ENCODE data around the gene ZNF442. TPM values are rescaled to one million over a fixed set of nuclear protein-coding genes. Genes with fewer than 3 reads are reported as not detected.
"Not testable (repeated sequence)": the region's sequence is repeated elsewhere in the genome, so short reads cannot be mapped to it uniquely, and the experiment has no call there.

The ZNF442 gene
- total RNA-seq, 1 experiment from 2014 or later, result 2.1 TPM

GRCh38 chr19:12379732-12380443 is 14.4 kb upstream of the ZNF442 start:
- Histone ChIP-seq H3K27me3 (ENCODE audit: low read length) (no peaks in the 10 kb centered on the region), H4K20me1 (ENCODE audit: insufficient read depth, low read depth, low read length) (no peaks in the 10 kb centered on the region), H3K4me3 (ENCODE audit: low read length) (no peak overlapping the region), H3K4me1 (ENCODE audit: low read length) (no peaks in the 10 kb centered on the region), H3K9me3 (ENCODE audit: low read length) (peaks cover 37% of the 10 kb centered on the region), H3K36me3 (ENCODE audit: insufficient read depth, low read length) (peaks cover 40% of the 10 kb centered on the region), H3K27ac (ENCODE audit: low read length) (no peak overlapping the region), H3K79me2 (ENCODE audit: low read length) (no peaks in the 10 kb centered on the region), H3K9ac (ENCODE audit: low read length) (no peak overlapping the region), H3K4me2 (ENCODE audit: low read depth, low read length, poor library complexity, severe bottlenecking) (no peak overlapping the region), H3K9me2 (replicated peaks; ENCODE audit: insufficient read depth, low read length) (no peaks in the 10 kb centered on the region), H2AFZ (ENCODE audit: low read length) (no peak overlapping the region)
- DNase-seq, result no peak

GRCh38 chr19:12374026-12374425 is 8.5 kb upstream of the ZNF442 start:
- H3K9me3 ChIP-seq (ENCODE audit: low read length), result peaks cover 16% of the 10 kb centered on the region
- no peak overlapping the region for H2AFZ ChIP-seq (ENCODE audit: low read length)
- H3K4me2 ChIP-seq (ENCODE audit: low read depth, low read length, poor library complexity, severe bottlenecking), result no peak overlapping the region
- no peaks in the 10 kb centered on the region for H3K27me3 ChIP-seq (ENCODE audit: low read length)
- H3K4me3 ChIP-seq (ENCODE audit: low read length), result no peak overlapping the region
- DNase-seq, result no peak
- H3K79me2 ChIP-seq (ENCODE audit: low read length), result no peaks in the 10 kb centered on the region
- H3K4me1 ChIP-seq (ENCODE audit: low read length), result no peaks in the 10 kb centered on the region
- H3K9me2 ChIP-seq (replicated peaks; ENCODE audit: insufficient read depth, low read length), result no peaks in the 10 kb centered on the region
- H3K9ac ChIP-seq (ENCODE audit: low read length), result no peak overlapping the region
- no peak overlapping the region for H3K27ac ChIP-seq (ENCODE audit: low read length)
- no peaks in the 10 kb centered on the region for H4K20me1 ChIP-seq (ENCODE audit: insufficient read depth, low read depth, low read length)
- peaks cover 10% of the 10 kb centered on the region for H3K36me3 ChIP-seq (ENCODE audit: insufficient read depth, low read length)

- peak overlapping the region; percentile 77 for H3K4me2 ChIP-seq (ENCODE audit: low read depth, low read length, poor library complexity, severe bottlenecking)
- no peaks in the 10 kb centered on the region for H3K36me3 ChIP-seq (ENCODE audit: insufficient read depth, low read length)
- no peaks in the 10 kb centered on the region for H3K27me3 ChIP-seq (ENCODE audit: low read length)
- H4K20me1 ChIP-seq (ENCODE audit: insufficient read depth, low read depth, low read length), result no peaks in the 10 kb centered on the region
- DNase-seq, result no peak
- H3K79me2 ChIP-seq (ENCODE audit: low read length), result 0 out of 2 replicates have a peak, but pooled peaks cover 3% of the 10 kb centered on the region
- H3K9ac ChIP-seq (ENCODE audit: low read length), result peak overlapping the region; percentile 76
- no peak overlapping the region for H3K27ac ChIP-seq (ENCODE audit: low read length)
- H3K4me1 ChIP-seq (ENCODE audit: low read length), result peaks cover 14% of the 10 kb centered on the region
- H3K9me2 ChIP-seq (replicated peaks; ENCODE audit: insufficient read depth, low read length), result no peaks in the 10 kb centered on the region
- peak overlapping the region; percentile 77 for H3K4me3 ChIP-seq (ENCODE audit: low read length)
- H3K9me3 ChIP-seq (ENCODE audit: low read length), result 0 out of 2 replicates have a peak, but pooled peaks cover 3% of the 10 kb centered on the region
- H2AFZ ChIP-seq (ENCODE audit: low read length), result peak overlapping the region; percentile 92; the same call in 1 of the 2 replicates
Measured at GRCh38 chr19:12364391-12365235, 870 bp downstream of the ZNF442 start.

GRCh38 chr19:12362236-12362635 is 3.2 kb downstream of the ZNF442 start:
- not testable (repeated sequence) for H4K20me1 ChIP-seq (ENCODE audit: insufficient read depth, low read depth, low read length); H3K4me3 ChIP-seq (ENCODE audit: low read length); H3K27me3 ChIP-seq (ENCODE audit: low read length); H3K9ac ChIP-seq (ENCODE audit: low read length); H3K27ac ChIP-seq (ENCODE audit: low read length); H3K9me2 ChIP-seq (replicated peaks; ENCODE audit: insufficient read depth, low read length); H3K79me2 ChIP-seq (ENCODE audit: low read length); DNase-seq; H3K36me3 ChIP-seq (ENCODE audit: insufficient read depth, low read length); H3K9me3 ChIP-seq (ENCODE audit: low read length); H3K4me2 ChIP-seq (ENCODE audit: low read depth, low read length, poor library complexity, severe bottlenecking); H2AFZ ChIP-seq (ENCODE audit: low read length)
- H3K4me1 ChIP-seq (ENCODE audit: low read length), result peaks cover 14% of the 10 kb centered on the region

- peaks cover 46% of the 10 kb centered on the region for H3K9me3 ChIP-seq (ENCODE audit: low read length)
- no peak for DNase-seq
Measured at GRCh38 chr19:12353375-12353774, 12.1 kb downstream of the ZNF442 start.

GRCh38 chr19:12350890-12351197 is 14.6 kb downstream of the ZNF442 start:
- no peak overlapping the region for H3K4me3 ChIP-seq (ENCODE audit: low read length)
- no peaks in the 10 kb centered on the region for H4K20me1 ChIP-seq (ENCODE audit: insufficient read depth, low read depth, low read length)
- no peaks in the 10 kb centered on the region for H3K9me2 ChIP-seq (replicated peaks; ENCODE audit: insufficient read depth, low read length)
- H3K9me3 ChIP-seq (ENCODE audit: low read length), result peaks cover 48% of the 10 kb centered on the region
- no peaks in the 10 kb centered on the region for H3K79me2 ChIP-seq (ENCODE audit: low read length)
- no peak overlapping the region for H3K27ac ChIP-seq (ENCODE audit: low read length)
- no peak for DNase-seq
- no peak overlapping the region for H2AFZ ChIP-seq (ENCODE audit: low read length)
- H3K36me3 ChIP-seq (ENCODE audit: insufficient read depth, low read length), result peaks cover 17% of the 10 kb centered on the region
- H3K9ac ChIP-seq (ENCODE audit: low read length), result no peak overlapping the region
- H3K27me3 ChIP-seq (ENCODE audit: low read length), result no peaks in the 10 kb centered on the region
- no peaks in the 10 kb centered on the region for H3K4me1 ChIP-seq (ENCODE audit: low read length)
- H3K4me2 ChIP-seq (ENCODE audit: low read depth, low read length, poor library complexity, severe bottlenecking), result no peak overlapping the region

More at GRCh38 chr19:12353375-12353774, 12.1 kb downstream of the ZNF442 start:
- H3K36me3 ChIP-seq (ENCODE audit: insufficient read depth, low read length), result peaks cover 17% of the 10 kb centered on the region
- no peaks in the 10 kb centered on the region for H3K9me2 ChIP-seq (replicated peaks; ENCODE audit: insufficient read depth, low read length)
- H3K4me3 ChIP-seq (ENCODE audit: low read length), result no peak overlapping the region
- H3K9ac ChIP-seq (ENCODE audit: low read length), result no peak overlapping the region
- H3K79me2 ChIP-seq (ENCODE audit: low read length), result no peaks in the 10 kb centered on the region
- no peaks in the 10 kb centered on the region for H3K27me3 ChIP-seq (ENCODE audit: low read length)
- no peaks in the 10 kb centered on the region for H4K20me1 ChIP-seq (ENCODE audit: insufficient read depth, low read depth, low read length)
- no peaks in the 10 kb centered on the region for H3K4me1 ChIP-seq (ENCODE audit: low read length)
- H3K4me2 ChIP-seq (ENCODE audit: low read depth, low read length, poor library complexity, severe bottlenecking), result no peak overlapping the region
- H3K27ac ChIP-seq (ENCODE audit: low read length), result no peak overlapping the region
- no peak overlapping the region for H2AFZ ChIP-seq (ENCODE audit: low read length)

GRCh38 chr19:12350185-12350889 is 15.1 kb downstream of the ZNF442 start:
- no peaks in the 10 kb centered on the region for H3K4me1 ChIP-seq (ENCODE audit: low read length)
- H3K9ac ChIP-seq (ENCODE audit: low read length), result no peak overlapping the region
- H4K20me1 ChIP-seq (ENCODE audit: insufficient read depth, low read depth, low read length), result no peaks in the 10 kb centered on the region
- H3K9me2 ChIP-seq (replicated peaks; ENCODE audit: insufficient read depth, low read length), result no peaks in the 10 kb centered on the region
- no peaks in the 10 kb centered on the region for H3K27me3 ChIP-seq (ENCODE audit: low read length)
- no peaks in the 10 kb centered on the region for H3K79me2 ChIP-seq (ENCODE audit: low read length)
- no peak overlapping the region for H3K27ac ChIP-seq (ENCODE audit: low read length)
- no peak for DNase-seq
- H3K9me3 ChIP-seq (ENCODE audit: low read length), result peaks cover 46% of the 10 kb centered on the region
- no peak overlapping the region for H3K4me2 ChIP-seq (ENCODE audit: low read depth, low read length, poor library complexity, severe bottlenecking)
- peaks cover 17% of the 10 kb centered on the region for H3K36me3 ChIP-seq (ENCODE audit: insufficient read depth, low read length)
- H3K4me3 ChIP-seq (ENCODE audit: low read length), result no peak overlapping the region
- H2AFZ ChIP-seq (ENCODE audit: low read length), result no peak overlapping the region

- peaks cover 17% of the 10 kb centered on the region for H3K36me3 ChIP-seq (ENCODE audit: insufficient read depth, low read length)
- no peak overlapping the region for H3K4me2 ChIP-seq (ENCODE audit: low read depth, low read length, poor library complexity, severe bottlenecking)
- no peak overlapping the region for H2AFZ ChIP-seq (ENCODE audit: low read length)
- H4K20me1 ChIP-seq (ENCODE audit: insufficient read depth, low read depth, low read length), result no peaks in the 10 kb centered on the region
- no peak overlapping the region for H3K27ac ChIP-seq (ENCODE audit: low read length)
- no peak overlapping the region for H3K4me3 ChIP-seq (ENCODE audit: low read length)
- no peaks in the 10 kb centered on the region for H3K27me3 ChIP-seq (ENCODE audit: low read length)
- no peaks in the 10 kb centered on the region for H3K79me2 ChIP-seq (ENCODE audit: low read length)
- DNase-seq, result peak; percentile 74
- no peak overlapping the region for H3K9ac ChIP-seq (ENCODE audit: low read length)
- peaks cover 33% of the 10 kb centered on the region for H3K9me3 ChIP-seq (ENCODE audit: low read length)
- H3K9me2 ChIP-seq (replicated peaks; ENCODE audit: insufficient read depth, low read length), result no peaks in the 10 kb centered on the region
- H3K4me1 ChIP-seq (ENCODE audit: low read length), result no peaks in the 10 kb centered on the region
Measured at GRCh38 chr19:12346896-12347295, 18.6 kb downstream of the ZNF442 start.

Data from Karpas-422 (cell line).